NCI-H1105 treated with DMSO at 0.1 percent for 48 hours (cell line): ENCODE data around the gene TOX2.
A peak's percentile ranks its signal among the peaks of the same experiment; 100 is the strongest.

ENCODE experiments used
- DNase-seq: peaks from one replicate; lab custom pipeline; 2025; lab: John Stamatoyannopoulos, UW

Gene TOX2

DNA sequence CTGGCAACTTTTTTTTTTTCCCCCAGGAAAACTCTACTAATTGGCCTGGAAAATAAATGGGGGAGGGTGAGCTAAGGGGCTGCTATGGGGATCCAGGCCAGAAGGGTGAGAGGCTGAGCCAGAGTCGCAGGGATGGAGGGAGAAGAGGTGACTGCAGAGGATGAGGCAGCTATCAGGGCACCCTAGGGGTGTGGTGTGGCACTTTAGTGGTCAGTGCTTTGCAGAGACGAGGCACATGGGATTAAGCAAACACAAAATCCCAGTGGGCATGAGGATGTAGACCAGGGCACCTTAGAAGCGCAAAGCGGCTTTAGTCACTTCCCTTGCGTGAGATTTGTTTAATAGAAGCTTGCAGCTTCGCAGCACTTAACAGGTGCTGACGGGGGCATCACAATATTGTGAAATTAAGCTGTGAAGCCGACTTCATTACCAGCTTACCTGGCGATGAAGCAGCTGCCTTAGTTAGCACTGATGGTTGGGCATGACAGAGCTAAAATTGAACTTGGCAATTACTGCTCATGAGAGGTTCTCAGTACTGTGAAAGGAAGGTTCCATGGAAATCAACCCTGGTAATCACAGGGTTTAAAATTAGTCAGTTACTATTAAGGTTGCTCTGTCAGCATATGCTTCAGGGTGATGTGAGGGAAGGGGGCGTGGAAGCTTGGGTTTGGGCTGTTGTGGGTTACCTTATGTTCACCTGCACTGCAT, 26.0 kb downstream of the TOX2 start:
- DNase-seq, result peak; percentile 85

DNA sequence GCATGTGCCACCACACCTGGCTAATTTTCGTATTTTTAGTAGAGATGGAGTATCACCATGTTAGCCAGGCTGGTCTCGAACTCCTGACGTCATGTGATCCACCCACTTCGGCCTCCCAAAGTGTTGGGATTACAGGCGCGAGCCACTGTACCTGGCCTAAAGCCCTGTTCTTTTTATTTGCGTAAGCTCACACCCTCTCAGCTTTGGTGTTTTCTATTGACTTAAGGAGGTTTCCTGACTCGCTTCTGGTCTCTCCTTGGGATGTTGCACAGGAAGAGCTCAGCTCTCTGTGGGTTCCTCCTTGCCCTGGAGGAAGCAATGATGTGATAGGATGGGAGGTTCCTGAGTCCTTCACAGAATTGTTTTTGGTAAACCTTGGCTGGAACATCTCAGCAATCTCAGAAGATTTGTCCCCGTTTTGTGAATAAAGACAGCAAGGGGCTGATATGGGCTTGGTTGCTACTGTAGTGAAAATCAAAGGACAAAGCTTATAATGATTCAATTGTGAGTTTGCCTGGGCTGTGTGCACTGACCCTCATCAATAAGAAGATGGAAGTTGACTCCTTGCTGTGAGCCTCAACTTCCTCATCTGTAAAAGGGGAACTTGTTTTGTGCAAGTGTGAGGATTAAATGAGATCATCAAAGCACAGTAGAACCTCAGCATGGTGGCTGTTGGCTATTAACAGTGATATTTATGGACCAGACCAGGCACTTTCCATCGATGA, 27.0 kb downstream of the TOX2 start:
- DNase-seq, result no peak

DNA sequence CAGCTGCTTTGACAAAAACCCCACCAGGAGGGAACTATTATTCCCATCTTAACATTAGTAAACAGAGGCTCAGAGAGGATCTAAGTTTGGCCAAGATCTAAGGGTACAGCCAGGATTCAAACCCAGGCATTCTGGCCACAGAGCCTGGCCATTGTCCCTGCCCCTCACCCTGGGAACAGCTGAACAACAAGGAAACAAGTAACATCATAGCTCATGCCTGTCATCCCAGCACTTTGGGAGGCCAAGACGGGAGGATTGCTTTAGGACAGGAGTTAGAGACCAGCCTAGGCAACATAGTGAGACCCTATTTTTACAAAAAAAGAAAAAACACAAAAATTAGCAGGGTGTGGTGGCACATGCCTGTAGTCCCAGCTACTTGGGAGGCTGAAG, 27.5 kb downstream of the TOX2 start:
- no peak for DNase-seq

DNA sequence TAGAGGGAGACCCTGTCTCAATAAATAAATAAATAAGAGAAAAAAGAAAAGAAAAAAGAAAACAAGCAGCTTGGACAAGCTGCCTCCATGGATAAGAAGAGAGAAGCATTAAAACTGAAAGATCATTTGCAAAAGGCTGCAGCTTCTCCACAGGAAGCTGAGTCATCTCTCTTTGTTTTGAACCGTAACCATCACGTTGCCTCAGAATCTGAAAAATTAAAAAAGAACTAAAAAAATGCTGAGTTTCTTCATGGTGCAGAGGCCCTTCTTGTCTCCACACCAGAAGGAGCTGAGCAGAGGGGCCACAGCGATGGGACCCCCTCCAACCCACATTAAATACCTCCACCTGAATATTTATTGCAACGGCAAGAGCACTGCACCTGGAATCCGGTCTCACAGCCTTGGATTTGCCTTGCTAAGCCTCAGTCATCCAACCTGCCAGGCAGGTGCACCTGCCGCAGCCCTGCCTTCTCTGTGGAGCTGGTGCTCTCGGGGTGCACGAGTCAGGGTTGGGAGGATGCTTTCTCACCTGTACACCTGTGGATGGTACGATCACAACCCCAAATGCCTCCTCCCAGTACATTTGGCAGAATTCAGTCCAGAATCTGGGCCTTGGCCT, 28.1 kb downstream of the TOX2 start:
- peak; percentile 26 for DNase-seq

DNA sequence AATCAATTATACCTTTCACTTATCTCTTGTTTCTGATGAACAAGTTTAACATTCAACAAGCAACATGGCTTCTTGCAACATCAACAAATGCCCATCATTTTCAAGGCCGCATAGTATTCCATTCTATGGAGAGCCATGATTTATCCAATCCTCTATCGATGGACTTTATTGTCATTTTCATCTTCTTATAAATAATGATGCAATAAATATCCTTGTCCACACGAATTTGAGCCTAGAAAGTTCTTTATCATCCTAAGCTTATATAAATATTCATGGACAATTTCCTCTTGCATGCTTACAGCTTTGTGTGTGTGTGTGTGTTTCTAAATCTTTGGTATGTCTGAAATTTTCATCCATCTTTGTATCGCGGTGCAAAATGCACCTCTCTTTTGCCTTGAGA, 29.1 kb downstream of the TOX2 start:
- DNase-seq, result no peak

DNA sequence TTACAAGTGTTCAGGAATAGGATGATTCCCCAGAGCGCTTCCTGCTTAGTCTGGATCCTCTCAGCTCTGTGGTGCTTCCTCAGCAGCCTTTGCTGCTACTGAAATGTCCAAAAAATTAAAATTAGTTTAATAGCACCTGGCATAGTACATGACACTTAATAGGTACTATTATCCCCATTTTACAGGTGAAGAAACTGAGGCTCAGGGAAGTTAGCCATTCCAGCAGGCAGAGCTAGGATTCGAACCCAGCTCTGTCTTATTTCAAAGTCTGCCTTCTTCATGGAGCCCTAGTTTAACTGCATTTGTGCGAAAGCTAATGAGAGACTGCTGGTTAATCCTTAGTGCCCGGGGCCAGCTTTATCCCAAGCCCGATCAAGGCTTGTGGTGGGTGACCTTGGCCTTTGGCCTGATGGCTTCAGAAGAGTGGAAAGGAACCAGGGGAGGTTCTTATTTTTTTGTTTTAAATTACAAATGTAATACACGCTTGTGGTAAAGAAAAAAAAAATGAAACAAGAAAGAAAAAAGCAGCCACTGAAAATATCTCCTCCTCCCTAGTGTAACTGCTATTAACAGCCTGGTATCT, 30.1 kb downstream of the TOX2 start:
- no peak for DNase-seq

DNA sequence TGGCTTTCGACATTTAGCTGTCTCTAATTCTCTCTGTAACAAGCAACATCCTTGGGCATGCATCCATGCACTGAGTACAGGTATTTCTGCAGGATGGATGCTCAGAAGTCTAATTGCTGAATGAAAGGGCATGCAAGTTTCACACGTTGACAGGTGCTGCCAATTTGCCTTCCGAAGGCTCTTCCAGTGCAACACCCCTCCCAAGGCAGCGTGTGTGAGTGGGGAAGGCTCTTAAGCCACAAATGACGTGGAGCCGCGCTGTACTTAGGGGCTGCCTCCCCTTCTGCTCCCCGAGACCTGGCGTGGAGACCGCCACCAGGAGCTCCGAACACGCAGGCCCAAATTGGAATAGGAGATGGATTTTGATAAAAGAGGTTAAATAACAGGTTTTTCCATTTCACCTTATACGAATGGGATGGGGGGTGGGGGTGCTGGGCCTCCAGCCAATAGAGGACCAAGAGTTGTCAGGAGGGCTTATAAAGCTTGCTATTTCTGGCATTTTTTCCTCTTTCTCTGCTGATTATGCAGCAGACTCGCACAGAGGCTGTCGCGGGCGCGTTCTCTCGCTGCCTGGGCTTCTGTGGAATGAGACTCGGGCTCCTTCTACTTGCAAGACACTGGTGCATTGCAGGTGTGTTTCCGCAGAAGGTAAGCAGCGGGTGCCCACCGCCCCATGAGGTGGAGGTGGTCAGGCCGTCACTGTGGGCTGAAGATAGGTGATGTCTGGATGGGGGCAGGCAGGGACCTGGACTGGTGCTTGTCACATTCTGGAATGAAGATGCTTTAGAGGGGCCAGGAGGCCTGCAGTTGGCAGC, 30.9 kb downstream of the TOX2 start:
- no peak for DNase-seq

DNA sequence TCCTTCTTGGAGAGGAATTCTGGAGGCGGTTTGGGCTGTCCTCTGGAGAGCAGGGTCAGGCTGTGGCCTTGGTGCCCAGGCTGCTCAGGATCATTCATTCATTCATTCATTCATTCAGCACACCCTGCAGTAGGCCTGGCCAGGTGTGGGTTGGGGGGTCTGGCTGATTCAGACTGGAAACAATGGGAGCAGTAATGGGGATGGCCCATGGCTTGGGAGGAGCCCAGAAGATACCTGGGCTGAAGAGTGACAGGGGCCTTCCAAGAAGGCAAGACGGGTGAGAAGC, 31.5 kb downstream of the TOX2 start:
- DNase-seq, result no peak

DNA sequence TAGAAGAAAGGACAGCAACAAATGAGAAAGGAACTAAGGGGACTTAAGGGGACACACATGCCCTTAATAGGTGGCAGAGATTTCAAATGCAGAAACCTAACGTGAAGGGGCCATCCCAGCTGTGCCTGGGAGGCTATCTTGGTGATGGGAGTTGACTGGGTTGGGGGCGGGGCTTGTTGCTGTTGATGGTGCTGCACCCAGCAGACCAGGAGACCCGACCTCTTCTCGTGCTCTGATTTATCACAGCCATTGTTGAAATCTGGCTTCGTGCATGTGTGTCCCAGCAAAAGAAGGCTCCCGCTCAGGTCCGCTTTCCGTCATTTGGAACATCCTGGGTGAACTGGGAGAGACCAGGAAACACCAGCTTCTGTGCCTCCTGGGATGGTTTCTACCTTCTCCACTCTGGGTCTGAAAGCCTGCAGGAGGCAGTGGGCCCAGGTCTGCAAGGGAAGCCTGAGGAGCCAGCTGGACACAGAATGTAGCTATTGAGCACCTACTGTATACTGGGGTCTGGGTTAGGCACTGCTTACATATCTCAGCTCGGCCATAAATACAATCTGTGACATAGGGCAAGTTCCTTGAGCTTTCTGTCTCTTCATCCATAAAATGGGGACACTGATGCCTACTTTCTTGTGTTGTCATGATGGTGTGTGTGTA, 32.1 kb downstream of the TOX2 start:
- DNase-seq, result no peak

DNA sequence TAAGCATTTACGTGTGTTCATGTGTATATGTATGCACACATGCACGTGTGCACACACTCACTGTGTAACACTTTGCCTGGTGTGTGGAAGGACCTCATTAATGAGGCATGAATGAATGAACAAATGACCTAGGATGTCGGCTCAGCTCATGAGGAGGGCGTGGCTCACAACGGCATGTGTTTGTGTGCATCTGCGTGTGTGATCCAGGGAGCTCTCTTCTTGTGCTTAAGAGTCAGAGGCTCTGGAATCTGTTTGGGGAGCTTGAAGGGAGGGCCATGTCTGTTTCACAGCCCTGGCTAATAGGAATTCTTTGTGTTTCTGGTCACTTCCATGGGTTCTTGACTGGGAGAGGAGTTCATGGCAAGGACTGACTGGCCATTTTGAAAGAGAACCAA, 32.7 kb downstream of the TOX2 start:
- no peak for DNase-seq

DNA sequence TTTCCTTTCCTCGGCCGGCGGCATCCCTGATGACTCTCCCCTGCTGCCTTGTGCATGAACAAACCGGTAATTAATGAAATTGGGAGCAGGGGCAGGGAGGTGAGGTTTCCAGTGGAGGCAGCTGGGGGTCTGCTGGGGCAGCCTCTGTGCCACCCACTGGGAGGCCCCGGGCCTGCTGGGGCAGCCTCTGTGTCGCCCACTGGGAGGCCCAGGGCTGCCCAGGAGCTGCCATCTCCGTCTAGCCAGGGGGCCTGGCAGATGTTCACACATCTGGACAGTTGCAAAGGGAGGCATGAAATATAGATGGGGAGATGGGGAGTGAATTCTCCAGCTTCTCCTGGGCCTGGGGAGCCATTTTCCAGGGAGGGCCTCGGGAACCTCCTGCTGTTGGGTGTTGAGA, 33.8 kb downstream of the TOX2 start:
- DNase-seq, result no peak

DNA sequence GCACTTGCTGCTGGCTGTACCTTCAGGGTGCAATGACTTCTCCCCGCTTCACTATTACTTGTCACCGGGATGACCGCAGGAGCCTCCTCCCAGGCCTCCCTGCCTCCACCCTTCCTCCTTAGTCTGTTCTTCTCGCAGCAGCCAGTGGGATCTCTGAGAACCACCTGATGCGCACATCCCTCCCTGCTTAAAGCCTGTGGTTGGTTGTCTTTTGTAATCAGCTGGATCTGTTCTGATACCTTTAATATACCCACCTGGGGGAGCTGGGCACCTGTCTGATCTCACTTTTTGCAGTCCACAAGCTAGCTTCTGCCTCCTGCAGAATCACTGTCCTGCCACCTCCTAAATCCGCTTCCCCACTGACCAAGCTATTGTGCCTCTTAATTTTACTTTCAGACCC, 34.6 kb downstream of the TOX2 start:
- DNase-seq, result no peak

DNA sequence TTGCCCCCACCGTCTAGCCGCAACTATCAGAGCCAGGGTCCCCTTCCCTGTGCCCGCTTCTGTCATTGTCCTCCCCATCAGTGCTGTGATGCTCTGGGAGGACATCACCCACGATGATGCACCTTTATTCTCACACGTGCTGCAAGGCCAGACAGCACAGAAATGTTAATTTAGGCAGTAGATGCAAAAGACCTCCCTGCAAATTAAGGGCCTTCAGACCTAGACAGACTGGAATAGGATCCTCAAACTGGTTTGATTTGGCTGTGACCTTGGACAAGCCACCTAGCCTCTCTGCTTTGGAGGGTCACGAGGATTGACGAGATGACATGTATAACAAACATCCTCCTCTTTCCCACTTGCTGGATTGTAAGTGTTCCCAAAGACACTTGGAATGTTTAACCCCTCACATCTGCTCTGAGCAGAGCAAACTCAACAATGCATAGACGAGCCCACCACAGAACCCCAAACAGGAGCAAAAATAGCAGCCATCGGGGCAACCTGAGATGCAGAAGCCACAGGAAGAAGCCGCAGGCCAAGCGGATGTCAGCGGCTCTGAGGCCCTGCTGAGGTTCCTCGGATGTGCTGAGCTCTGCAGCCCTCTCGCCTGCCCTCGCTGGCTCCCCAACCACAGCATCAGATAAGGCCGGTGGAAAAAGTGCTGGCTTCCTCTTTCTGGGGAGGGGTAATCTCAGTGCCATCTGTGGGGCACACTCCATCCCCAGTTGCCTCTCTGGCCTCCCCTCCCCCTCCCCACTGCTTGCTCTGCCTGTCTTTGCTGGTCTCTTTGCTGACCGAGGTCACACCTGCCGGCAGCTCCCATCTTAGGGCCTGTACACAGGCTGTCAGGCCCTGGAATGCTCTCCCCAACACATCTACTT, 35.3 kb downstream of the TOX2 start:
- DNase-seq, result no peak

DNA sequence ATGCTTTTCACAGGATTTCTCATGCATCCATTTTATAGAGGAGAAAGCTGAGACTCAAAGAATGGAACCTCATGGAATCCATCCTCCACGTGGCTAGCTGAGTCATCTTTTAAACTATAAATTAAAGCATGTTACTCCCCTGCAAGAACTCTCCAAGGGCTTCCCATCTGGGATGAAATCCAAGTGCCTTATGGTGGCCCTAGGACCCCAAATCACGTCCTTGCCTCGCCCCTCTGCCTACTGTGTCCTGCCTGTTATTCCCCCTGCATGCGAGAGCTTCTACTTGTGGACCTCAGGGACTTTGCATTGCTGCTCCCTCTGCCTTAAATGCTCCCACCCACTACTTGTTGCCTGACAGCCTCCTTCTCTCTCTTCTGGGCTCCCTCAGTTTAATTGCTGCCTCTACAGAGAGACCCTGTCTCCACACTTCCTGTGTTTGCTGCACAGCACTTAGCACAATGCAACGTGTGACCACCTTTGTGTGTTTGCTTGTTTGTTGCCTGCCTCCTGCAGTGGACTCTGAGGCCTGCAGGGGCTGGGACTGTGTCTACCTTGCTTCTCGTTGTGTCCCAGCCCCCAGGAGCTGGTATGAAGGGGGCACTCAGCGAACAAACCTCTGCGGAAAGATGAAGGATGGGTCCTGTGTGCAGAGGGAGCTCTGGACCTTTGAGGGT, 39.4 kb downstream of the TOX2 start:
- no peak for DNase-seq

DNA sequence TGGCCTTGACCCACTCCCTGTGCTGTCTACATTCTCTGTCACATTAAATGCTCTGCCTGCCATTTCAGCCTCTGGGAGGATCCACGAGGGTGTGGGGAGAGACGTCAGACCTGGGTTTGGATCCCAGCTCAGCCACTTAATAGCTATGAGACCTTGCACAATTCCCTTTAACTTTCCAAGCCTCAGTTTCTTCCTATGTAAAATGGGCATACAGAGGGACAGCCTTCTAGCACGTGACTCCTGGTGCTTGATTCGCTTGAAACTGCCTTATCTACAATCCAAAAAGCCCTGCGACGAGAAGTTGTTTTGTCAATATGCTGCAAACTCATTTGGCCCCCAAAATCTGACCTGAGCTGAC, 40.0 kb downstream of the TOX2 start:
- DNase-seq, result no peak

DNA sequence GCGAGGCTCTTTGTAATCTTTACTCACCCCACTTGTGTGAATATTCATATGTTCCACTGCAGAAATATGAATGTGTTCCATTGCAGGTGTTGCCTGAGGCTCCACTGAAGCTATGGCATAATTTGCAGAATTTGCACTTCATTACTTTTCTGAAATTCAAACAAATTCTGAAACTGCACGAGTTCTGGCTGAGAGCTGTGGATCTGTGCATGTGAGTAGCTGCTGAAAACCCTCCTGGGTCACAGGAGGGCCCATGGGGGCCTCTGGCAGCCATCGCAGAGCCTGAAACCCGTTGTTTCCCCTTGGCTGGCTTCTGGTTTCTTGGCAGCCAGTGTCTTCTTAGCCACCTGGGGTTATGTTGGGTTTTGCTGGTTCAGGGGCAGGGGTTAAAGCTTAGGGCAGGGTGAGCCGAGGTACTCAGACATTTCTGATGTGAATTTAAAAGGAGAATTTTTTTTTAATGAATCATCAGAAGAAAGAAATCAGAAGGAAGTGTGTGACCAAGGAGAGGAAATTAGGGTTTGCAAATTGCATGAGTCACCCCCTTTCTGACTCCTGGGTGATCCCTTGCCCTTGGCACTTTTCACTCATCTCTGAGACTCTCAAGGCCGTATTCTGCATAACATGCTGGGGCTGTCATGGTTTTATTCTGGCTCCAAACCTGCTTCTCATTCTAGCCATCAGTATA, 40.6 kb downstream of the TOX2 start:
- no peak for DNase-seq

DNA sequence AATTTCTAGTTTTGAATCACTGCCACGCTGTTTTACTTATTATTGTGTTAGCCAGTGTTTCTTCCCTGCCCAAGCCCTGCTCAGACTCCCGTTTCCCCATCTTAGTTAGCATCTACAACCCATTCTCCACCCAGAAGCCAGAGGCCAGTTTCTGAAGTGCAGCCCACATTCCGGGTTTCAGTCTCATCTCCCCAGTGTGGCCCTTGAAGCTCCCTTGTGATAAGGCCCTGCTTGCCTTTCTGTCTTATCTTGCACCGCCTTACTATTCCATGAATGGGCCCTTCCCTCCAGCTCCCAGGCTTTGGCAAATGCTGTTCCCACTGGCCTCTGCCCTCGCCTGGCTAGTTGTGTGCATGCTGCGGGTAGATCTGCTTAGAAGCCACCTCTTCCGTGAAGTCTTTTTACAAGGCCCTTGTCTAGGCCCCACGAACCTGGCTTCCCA, 41.1 kb downstream of the TOX2 start:
- DNase-seq, result no peak

DNA sequence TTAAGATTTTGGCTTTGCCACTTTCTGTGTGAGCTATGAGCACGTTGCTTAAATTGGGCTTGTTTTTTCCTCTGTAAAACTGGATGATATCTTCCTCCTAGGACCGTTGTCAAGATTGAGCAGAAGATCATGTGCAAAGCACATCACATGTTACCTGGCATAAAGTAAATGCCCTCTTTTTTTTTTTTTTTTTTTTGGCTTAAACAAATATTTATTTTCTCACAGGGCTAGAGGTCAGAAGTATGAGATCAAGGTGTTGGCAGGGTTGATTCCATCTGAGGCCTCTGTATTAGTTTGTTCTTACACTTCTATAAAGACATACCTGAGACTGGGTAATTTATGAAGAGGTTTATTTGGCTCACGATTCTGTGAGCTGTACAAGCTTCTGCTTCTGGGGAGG, 42.7 kb downstream of the TOX2 start:
- no peak for DNase-seq

DNA sequence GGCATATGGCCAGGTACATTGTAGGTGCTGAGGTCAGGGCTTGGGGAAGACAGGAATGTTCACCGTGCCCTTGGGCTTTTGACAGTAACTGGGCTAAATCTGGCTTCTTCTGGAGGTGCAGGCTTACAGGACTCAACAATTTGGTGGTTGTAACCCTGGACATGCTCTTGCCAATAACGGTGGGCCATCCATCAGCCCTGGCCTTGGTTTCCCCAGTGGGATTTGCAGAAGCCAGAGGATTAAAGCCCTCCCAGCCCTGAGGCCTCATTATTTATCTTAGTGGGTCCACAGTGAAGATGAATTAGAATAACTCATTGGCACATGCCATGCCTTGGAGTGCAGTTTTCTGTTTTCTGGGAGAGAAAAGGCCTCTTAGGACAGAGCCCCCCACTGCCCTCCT, 44.0 kb downstream of the TOX2 start:
- no peak for DNase-seq
